Gastrocnemius medialis (tissue), 4 donors: Measurements from ENCODE around the gene EEF1B2.

Source experiments
- POLR2A ChIP-seq, 2 donors: fragments of 450-650 bp; IDR thresholded peaks; one replicate each; pipeline ENCODE4 v1.6.1; 2017; ENCODE audit warnings: antibody characterized with exemption in 2 of 2, mild to moderate bottlenecking in 2 of 2, moderate library complexity in 2 of 2
- TF ChIP-seq, protein P1 (sequence below), 5 experiments: fragments of 450-650 bp in 3 of 5; fragments of 200-600 bp in 2 of 5; sonication (generic) in 2 of 5; IDR thresholded peaks in 4 of 5; conservative IDR thresholded peaks in 1 of 5; 1 replicate in 4 of 5; 2 replicates in 1 of 5; pipeline ENCODE4 v1.5.1; 2016 to 2019; ENCODE audit warnings: antibody characterized with exemption in 5 of 5, mild to moderate bottlenecking in 3 of 5, moderate library complexity in 3 of 5

DNA sequence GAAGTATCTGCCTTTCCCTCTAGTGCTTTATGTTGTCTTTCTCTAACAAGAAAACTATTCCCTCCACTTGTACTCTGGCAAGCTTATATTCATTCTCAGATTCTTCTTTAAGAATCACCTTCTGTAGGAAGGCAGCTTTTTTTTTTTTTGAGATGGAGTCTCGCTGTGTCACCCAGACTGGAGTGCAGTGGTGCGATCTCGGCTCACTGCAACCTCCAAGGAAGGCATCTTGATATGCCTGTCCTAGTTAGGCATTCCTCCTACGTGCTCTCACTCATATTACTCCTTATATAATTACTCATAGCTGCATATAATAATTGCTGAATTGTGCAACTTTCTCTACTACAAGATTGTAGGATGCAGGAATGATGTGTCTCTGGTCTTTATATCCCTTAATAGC, 16.2 kb upstream of the EEF1B2 start:
- TF ChIP-seq, protein P1, sequence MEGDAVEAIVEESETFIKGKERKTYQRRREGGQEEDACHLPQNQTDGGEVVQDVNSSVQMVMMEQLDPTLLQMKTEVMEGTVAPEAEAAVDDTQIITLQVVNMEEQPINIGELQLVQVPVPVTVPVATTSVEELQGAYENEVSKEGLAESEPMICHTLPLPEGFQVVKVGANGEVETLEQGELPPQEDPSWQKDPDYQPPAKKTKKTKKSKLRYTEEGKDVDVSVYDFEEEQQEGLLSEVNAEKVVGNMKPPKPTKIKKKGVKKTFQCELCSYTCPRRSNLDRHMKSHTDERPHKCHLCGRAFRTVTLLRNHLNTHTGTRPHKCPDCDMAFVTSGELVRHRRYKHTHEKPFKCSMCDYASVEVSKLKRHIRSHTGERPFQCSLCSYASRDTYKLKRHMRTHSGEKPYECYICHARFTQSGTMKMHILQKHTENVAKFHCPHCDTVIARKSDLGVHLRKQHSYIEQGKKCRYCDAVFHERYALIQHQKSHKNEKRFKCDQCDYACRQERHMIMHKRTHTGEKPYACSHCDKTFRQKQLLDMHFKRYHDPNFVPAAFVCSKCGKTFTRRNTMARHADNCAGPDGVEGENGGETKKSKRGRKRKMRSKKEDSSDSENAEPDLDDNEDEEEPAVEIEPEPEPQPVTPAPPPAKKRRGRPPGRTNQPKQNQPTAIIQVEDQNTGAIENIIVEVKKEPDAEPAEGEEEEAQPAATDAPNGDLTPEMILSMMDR (IDR thresholded peaks at IDR 0.05 in 4 of 5, conservative IDR thresholded peaks at IDR 0.05 in 1 of 5): no peak
- TF ChIP-seq POLR2A (IDR thresholded peaks at IDR 0.05): no peak
